Upper lobe of right lung (tissue), 1 donor: ENCODE results near the gene DPP9. TPM values are rescaled to one million over a fixed set of nuclear protein-coding genes. Genes with fewer than 3 reads are reported as not detected.

Experiments used
- ATAC-seq: fragments of 200-7000 bp; cut with Tn5 transposase; one replicate; pipeline ENCODE4 v1.9.1; 2020; ENCODE audit warnings: mild to moderate bottlenecking, moderate library complexity
- DNase-seq: peaks from one replicate; pipeline ENCODE4 v3.0.0-alpha.2; 2020
- H3K27ac ChIP-seq: fragments of 200-600 bp; one replicate; pipeline ENCODE4 v1.8.0; 2022
- H3K27me3 ChIP-seq: fragments of 200-600 bp; one replicate; pipeline ENCODE4 v1.8.0; 2022; ENCODE audit warnings: mild to moderate bottlenecking
- H3K36me3 ChIP-seq: fragments of 200-600 bp; one replicate; pipeline ENCODE4 v1.8.0; 2022
- H3K4me1 ChIP-seq: fragments of 200-600 bp; one replicate; pipeline ENCODE4 v1.8.0; 2022
- H3K4me3 ChIP-seq: fragments of 200-600 bp; one replicate; pipeline ENCODE4 v1.8.0; 2022; ENCODE audit warnings: mild to moderate bottlenecking
- H3K9me3 ChIP-seq: fragments of 200-600 bp; one replicate; pipeline ENCODE4 v1.8.0; 2022
- CTCF ChIP-seq: fragments of 200-600 bp; IDR thresholded peaks from one replicate; pipeline ENCODE4 v1.8.0; 2022; ENCODE audit warnings: antibody characterized with exemption
- intact Hi-C: fragments of 100-400 bp; cut with DNase I; formaldehyde crosslinking; loops from one replicate; pipeline ENCODE4 v1.11.0; 2022
- total RNA-seq: library from RNA; stranded (reverse); fragmentation: NEBNext Ultra II Directional; extraction: Animal tissue kit (Norgen Biotek cat#: 25700); gene quantifications from one replicate; pipeline ENCODE4 v1.2.1, GENCODE V29; 2021
- donor health status: DM: no; HTN: yes; CAD: no; lungs with severe emphysema.

DPP9 gene
- total RNA-seq, 1 donor from 2014 or later, result 75.8 TPM

- no peaks in the 10 kb centered on the region for H3K27me3 ChIP-seq
Measured at GRCh38 chr19:4654437-4655361, 68.9 kb downstream of the DPP9 start.

GRCh38 chr19:4653793-4654436 is 69.7 kb downstream of the DPP9 start:
- H3K36me3 ChIP-seq, result peaks cover 47% of the 10 kb centered on the region
- H3K9me3 ChIP-seq, result no peaks in the 10 kb centered on the region
- intact Hi-C loops, result no loop called here
- no peak for TF ChIP-seq CTCF
- DNase-seq (no peak), ATAC-seq (no peak)
- no peaks in the 10 kb centered on the region for H3K4me1 ChIP-seq
- no peaks in the 10 kb centered on the region for H3K27me3 ChIP-seq
- H3K4me3 ChIP-seq, result no peak overlapping the region
- no peak overlapping the region for H3K27ac ChIP-seq

More at GRCh38 chr19:4654437-4655361, 68.9 kb downstream of the DPP9 start:
- ATAC-seq (no peak), DNase-seq (no peak)
- no peaks in the 10 kb centered on the region for H3K9me3 ChIP-seq
- no peak overlapping the region for H3K27ac ChIP-seq
- H3K36me3 ChIP-seq, result peaks cover 55% of the 10 kb centered on the region
- intact Hi-C loops, result no loop called here
- H3K4me3 ChIP-seq, result no peak overlapping the region
- no peak for TF ChIP-seq CTCF
- no peaks in the 10 kb centered on the region for H3K4me1 ChIP-seq

GRCh38 chr19:4652075-4652474 is 71.6 kb downstream of the DPP9 start:
- peaks cover 28% of the 10 kb centered on the region for H3K36me3 ChIP-seq
- no peaks in the 10 kb centered on the region for H3K27me3 ChIP-seq
- no peak for TF ChIP-seq CTCF
- H3K4me1 ChIP-seq, result no peaks in the 10 kb centered on the region
- no peak for ATAC-seq
- no peak for DNase-seq
- H3K27ac ChIP-seq, result no peak overlapping the region
- intact Hi-C loops, result no loop called here
- no peak overlapping the region for H3K4me3 ChIP-seq
- no peaks in the 10 kb centered on the region for H3K9me3 ChIP-seq

GRCh38 chr19:4650159-4650558 is 73.5 kb downstream of the DPP9 start:
- no peak for ATAC-seq
- intact Hi-C loops, result no loop called here

More at GRCh38 chr19:4650159-4650558, 73.5 kb downstream of the DPP9 start:
- Histone ChIP-seq H3K27ac (no peak overlapping the region), H3K4me3 (no peak overlapping the region), H3K36me3 (peaks cover 10% of the 10 kb centered on the region), H3K9me3 (no peaks in the 10 kb centered on the region), H3K27me3 (no peaks in the 10 kb centered on the region), H3K4me1 (no peaks in the 10 kb centered on the region)
- TF ChIP-seq CTCF, result no peak
- DNase-seq, result no peak
